Ovary (tissue), 3 donors: ENCODE measurements around the gene KAT2B.

ENCODE experiments used
- CTCF ChIP-seq, 3 donors: fragments of 450-650 bp in 2 of 3; fragments of 200-600 bp in 1 of 3; IDR thresholded peaks; one replicate each; pipeline versions ENCODE4 v1.5.1 to v1.8.0; 2016 to 2022; ENCODE audit warnings: antibody characterized with exemption in 3 of 3, mild to moderate bottlenecking in 1 of 3
- EP300 ChIP-seq: sonication (generic); formaldehyde crosslinking; IDR thresholded peaks from one replicate; pipeline ENCODE4 v1.6.1; 2017; ENCODE audit warnings: antibody characterized with exemption
- donor health status: DM: no; HTN: no; CAD: no.

DNA sequence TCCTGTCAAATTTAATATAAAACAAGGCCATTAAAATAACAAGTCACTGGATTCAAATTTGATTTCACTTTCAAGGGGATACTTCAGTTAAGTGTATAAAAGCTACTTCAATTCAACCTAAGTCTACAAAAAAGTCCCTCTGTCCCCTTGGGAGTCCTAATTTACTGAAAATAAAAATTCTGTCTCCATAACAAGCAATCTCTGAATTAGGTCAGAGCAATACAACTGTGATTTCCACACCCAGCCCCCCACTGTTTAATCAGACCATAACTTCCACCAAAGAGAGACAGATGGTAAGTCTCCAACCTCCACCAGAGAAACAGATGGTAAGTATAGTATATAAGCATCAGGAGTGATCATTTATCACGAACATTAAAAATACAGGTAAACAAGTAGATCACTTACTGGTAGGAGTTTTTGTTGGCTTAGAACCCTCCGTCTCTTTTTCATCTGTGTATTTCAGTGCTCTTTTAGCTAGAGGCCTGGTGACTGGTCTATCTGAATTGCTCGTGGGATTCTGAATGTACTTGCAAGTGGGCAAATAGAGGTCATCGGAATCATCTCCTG lies 133.7 kb downstream of the KAT2B start:
- no peak for TF ChIP-seq CTCF (IDR thresholded peaks at IDR 0.05)
- no peak for TF ChIP-seq EP300
